ENCODE data around the gene GSG1L.

- TF ChIP-seq POLR2A (IDR thresholded peaks at IDR 0.05; ENCODE audit: low read length) (no peak), GATA1 (IDR thresholded peaks at IDR 0.05; ENCODE audit: low read depth, low read length) (no peak)
Observed at GRCh38 chr16:27890866-27891265, 172.6 kb downstream of the GSG1L start.

Measured in erythroblast (primary cell).